Neutrophil (primary cell): ENCODE data around the gene VSTM2L.

Experiments used
- H3K27ac ChIP-seq: fragments of 200-600 bp; sonication (generic); 2 replicates; pipeline ENCODE4 v1.5.1; 2016; ENCODE audit warnings: mild to moderate bottlenecking, moderate library complexity
- H3K27me3 ChIP-seq: fragments of 200-600 bp; sonication (generic); 2 replicates; pipeline ENCODE4 v1.6.0; 2016; ENCODE audit warnings: mild to moderate bottlenecking
- H3K36me3 ChIP-seq: fragments of 200-600 bp; sonication (generic); 2 replicates; pipeline ENCODE4 v1.5.1; 2017
- H3K4me1 ChIP-seq, 2 experiments: fragments of 200-600 bp in 1 of 2; sonication (generic) in 1 of 2; 1 replicate in 1 of 2; 2 replicates in 1 of 2; pipeline versions ENCODE4 v1.5.1 to v1.6.1; 2013 to 2016; ENCODE audit warnings: low read depth in 1 of 2, low read length in 1 of 2, mild to moderate bottlenecking in 1 of 2, moderate library complexity in 1 of 2; ENCODE audit not compliant: control insufficient read depth in 1 of 2, insufficient read depth in 1 of 2
- H3K4me3 ChIP-seq, 2 experiments: fragments of 200-600 bp in 1 of 2; sonication (generic) in 1 of 2; 1 replicate in 1 of 2; 2 replicates in 1 of 2; pipeline ENCODE4 v1.5.1; 2013 to 2016; ENCODE audit warnings: low read depth in 1 of 2, low read length in 1 of 2, mild to moderate bottlenecking in 1 of 2, moderate library complexity in 1 of 2
- H3K9me3 ChIP-seq: fragments of 200-600 bp; sonication (generic); 2 replicates; pipeline ENCODE4 v1.5.1; 2016
- CTCF ChIP-seq: fragments of 200-600 bp; sonication (generic); IDR thresholded peaks from 2 replicates; pipeline ENCODE4 v1.5.1; 2016; ENCODE audit warnings: antibody characterized with exemption

VSTM2L gene

GRCh38 chr20:37992802-37993409 lies 90.0 kb downstream of the VSTM2L start:
- H3K36me3 ChIP-seq = peaks cover 74% of the 10 kb centered on the region
- H3K4me1 ChIP-seq = peaks cover 9 to 12% of the 10 kb centered on the region in 2 experiments
- H3K27me3 ChIP-seq = no peaks in the 10 kb centered on the region
- no peaks in the 10 kb centered on the region for H3K9me3 ChIP-seq
- TF ChIP-seq CTCF = no peak
- H3K27ac ChIP-seq = no peak overlapping the region
- H3K4me3 ChIP-seq = no peak overlapping the region

GRCh38 chr20:37994512-37994911 lies 91.6 kb downstream of the VSTM2L start:
- peaks cover 78% of the 10 kb centered on the region for H3K36me3 ChIP-seq
- TF ChIP-seq CTCF = no peak
- H3K27me3 ChIP-seq = no peaks in the 10 kb centered on the region
- H3K4me3 ChIP-seq = no peak overlapping the region
- peaks cover 9 to 12% of the 10 kb centered on the region in 2 experiments for H3K4me1 ChIP-seq
- no peak overlapping the region for H3K27ac ChIP-seq
- H3K9me3 ChIP-seq = no peaks in the 10 kb centered on the region
